ENCODE measurements around the gene CHMP4A.

The CHMP4A gene

DNA sequence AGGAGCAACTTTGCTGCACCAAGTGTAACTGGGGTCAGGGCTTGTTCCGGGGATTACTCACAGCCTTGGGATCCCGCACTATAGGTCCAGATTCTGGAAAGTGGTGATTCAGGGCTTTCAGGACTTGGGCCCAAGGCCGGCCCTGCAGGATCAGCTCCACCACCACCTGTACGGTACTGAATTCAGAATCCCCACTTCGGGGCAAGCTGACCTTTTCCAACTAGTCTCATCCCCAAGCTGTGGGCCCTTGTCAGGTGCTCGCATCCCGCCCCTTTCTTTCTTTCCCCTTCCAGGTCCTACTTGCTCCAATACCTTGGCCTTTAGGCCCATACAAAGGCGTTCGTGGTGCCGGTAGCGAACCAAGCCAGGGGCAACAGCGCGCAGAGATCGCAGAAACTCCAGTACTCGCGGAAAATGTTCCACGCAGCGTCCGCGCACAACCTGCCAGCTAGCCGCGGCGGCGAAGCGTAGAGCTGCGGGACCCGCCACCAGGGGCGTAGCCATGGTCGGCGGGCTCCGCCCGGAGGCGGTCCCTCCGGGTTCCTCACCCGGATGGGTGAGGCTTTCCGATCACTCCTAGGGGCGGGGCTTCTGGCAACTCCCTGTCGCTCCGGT, 28.6 kb upstream of the CHMP4A start:
- Histone ChIP-seq H3K4me2 (ENCODE audit: low read length) (peak overlapping the region; percentile 98), H3K36me3 (ENCODE audit: control insufficient read depth, insufficient read depth, low read length) (peaks cover 24% of the 10 kb centered on the region), H3K9me3 (ENCODE audit: control insufficient read depth, low read length) (no peaks in the 10 kb centered on the region), H3K4me3 (ENCODE audit: low read depth, low read length) (peak overlapping the region; percentile 100), H3K79me2 (peaks cover 28% of the 10 kb centered on the region), H3K27me3 (ENCODE audit: control insufficient read depth, insufficient read depth, low read length) (no peaks in the 10 kb centered on the region), H3K27ac (peak overlapping the region; percentile 98), H3K9ac (peak overlapping the region; percentile 73), H2AFZ (peak overlapping the region; percentile 82), H3K4me1 (peaks cover 22% of the 10 kb centered on the region)
- TF ChIP-seq, protein P1, sequence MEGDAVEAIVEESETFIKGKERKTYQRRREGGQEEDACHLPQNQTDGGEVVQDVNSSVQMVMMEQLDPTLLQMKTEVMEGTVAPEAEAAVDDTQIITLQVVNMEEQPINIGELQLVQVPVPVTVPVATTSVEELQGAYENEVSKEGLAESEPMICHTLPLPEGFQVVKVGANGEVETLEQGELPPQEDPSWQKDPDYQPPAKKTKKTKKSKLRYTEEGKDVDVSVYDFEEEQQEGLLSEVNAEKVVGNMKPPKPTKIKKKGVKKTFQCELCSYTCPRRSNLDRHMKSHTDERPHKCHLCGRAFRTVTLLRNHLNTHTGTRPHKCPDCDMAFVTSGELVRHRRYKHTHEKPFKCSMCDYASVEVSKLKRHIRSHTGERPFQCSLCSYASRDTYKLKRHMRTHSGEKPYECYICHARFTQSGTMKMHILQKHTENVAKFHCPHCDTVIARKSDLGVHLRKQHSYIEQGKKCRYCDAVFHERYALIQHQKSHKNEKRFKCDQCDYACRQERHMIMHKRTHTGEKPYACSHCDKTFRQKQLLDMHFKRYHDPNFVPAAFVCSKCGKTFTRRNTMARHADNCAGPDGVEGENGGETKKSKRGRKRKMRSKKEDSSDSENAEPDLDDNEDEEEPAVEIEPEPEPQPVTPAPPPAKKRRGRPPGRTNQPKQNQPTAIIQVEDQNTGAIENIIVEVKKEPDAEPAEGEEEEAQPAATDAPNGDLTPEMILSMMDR (IDR thresholded peaks at IDR 0.05): peak; percentile 73

DNA sequence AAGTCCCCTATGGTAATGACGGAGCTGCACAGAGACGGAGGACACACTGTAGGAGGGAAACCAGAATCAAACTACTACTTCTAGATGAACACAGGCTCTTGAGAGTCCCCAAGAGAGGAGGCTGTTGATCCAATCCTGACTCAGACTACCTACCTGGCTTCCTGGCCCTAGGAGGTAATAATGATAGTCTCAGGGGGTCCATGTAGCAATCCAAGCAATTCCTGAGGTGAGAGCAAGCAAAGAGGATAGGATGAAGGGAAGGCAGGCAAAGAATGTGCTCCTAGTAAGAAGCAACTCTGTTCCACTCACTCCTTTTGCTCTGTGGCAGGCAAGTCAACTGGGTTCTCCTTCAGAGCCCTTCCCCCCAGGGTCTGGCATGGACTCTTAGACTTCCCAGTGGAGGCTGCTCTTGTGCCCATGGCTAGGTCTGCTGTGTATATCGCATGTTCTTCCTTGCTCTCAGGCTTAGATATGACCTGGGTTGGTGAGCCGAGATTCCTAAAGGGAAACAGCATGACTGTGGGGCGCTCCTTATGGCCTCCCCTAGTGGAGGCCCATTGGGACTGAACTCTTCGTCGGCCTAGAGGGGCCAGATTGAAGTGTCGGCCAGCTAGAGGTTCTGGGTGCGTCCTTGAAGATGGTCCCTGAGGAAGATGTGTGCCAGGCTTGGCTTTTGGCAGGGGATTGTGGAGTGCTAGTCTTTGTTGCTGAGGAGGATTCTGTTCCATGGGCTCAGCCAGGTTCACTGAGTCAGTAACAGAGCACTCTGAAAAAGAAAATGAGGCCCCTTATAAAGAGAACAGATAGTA, 27.0 kb upstream of the CHMP4A start:
- Histone ChIP-seq H3K4me2 (ENCODE audit: low read length) (peak overlapping the region; percentile 98), H3K4me3 (ENCODE audit: low read depth, low read length) (peak overlapping the region; percentile 100), H2AFZ (no peak overlapping the region), H3K9me3 (ENCODE audit: control insufficient read depth, low read length) (no peaks in the 10 kb centered on the region), H3K79me2 (peaks cover 28% of the 10 kb centered on the region), H3K4me1 (peaks cover 39% of the 10 kb centered on the region), H3K27ac (peak overlapping the region; percentile 98), H3K36me3 (ENCODE audit: control insufficient read depth, insufficient read depth, low read length) (peaks cover 24% of the 10 kb centered on the region), H3K27me3 (ENCODE audit: control insufficient read depth, insufficient read depth, low read length) (no peaks in the 10 kb centered on the region), H3K9ac (peak overlapping the region; percentile 73)
- TF ChIP-seq, protein P1 (IDR thresholded peaks at IDR 0.05): no peak

DNA sequence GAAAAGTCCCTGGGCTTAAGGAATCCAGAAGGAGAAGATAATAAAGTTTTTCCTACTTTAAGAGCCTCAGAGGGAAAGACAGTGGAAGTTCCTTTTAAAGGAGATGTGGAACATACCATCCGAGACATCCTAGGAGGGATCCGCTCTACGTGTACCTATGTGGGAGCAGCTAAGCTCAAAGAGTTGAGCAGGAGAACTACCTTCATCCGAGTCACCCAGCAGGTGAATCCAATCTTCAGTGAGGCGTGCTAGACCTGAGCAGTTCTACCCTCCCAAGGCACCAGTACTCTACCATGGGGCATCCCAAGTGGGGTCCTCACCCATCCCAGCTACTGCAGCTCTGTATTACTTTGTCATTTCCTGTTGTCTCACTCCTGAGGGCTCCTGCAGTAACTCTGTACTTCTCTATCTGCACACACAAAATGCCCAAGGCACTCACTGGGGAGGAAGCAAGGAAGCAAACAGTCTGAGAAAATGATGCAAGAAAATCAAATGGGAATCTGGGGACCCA, 25.3 kb upstream of the CHMP4A start:
- Histone ChIP-seq H3K4me3 (ENCODE audit: low read depth, low read length) (peak overlapping the region; percentile 100), H3K9me3 (ENCODE audit: control insufficient read depth, low read length) (no peaks in the 10 kb centered on the region), H3K36me3 (ENCODE audit: control insufficient read depth, insufficient read depth, low read length) (peaks cover 24% of the 10 kb centered on the region), H3K4me2 (ENCODE audit: low read length) (peak overlapping the region; percentile 98), H3K27me3 (ENCODE audit: control insufficient read depth, insufficient read depth, low read length) (no peaks in the 10 kb centered on the region), H3K79me2 (peaks cover 28% of the 10 kb centered on the region), H3K4me1 (peaks cover 52% of the 10 kb centered on the region), H3K27ac (peak overlapping the region; percentile 98), H3K9ac (no peak overlapping the region), H2AFZ (no peak overlapping the region)
- TF ChIP-seq, protein P1 (IDR thresholded peaks at IDR 0.05): no peak

DNA sequence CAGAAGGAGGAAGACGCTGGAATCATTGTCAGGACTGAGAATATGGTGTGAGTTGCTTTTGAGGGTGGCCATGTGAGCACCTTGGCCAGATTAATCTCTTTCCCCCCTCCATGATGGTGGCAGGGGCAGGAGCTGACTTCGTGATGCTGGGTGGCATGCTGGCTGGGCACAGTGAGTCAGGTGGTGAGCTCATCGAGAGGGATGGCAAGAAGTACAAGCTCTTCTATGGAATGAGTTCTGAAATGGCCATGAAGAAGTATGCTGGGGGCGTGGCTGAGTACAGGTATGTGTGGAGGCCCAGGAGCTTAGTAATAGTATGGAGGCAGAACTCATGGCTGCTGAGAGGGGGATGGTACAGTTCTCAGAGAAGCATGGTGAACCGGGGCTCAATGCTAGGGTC, 24.8 kb upstream of the CHMP4A start:
- H3K4me3 ChIP-seq (ENCODE audit: low read depth, low read length): peak overlapping the region; percentile 100
- H3K4me2 ChIP-seq (ENCODE audit: low read length): peak overlapping the region; percentile 98
- no peak overlapping the region for H2AFZ ChIP-seq
- TF ChIP-seq, protein P1 (IDR thresholded peaks at IDR 0.05): no peak
- no peak overlapping the region for H3K9ac ChIP-seq
- H3K27me3 ChIP-seq (ENCODE audit: control insufficient read depth, insufficient read depth, low read length): no peaks in the 10 kb centered on the region
- H3K9me3 ChIP-seq (ENCODE audit: control insufficient read depth, low read length): no peaks in the 10 kb centered on the region
- H3K79me2 ChIP-seq: peaks cover 28% of the 10 kb centered on the region
- peaks cover 55% of the 10 kb centered on the region for H3K4me1 ChIP-seq
- H3K36me3 ChIP-seq (ENCODE audit: control insufficient read depth, insufficient read depth, low read length): peaks cover 24% of the 10 kb centered on the region
- peak overlapping the region; percentile 98 for H3K27ac ChIP-seq
